HG03280 (cell line): ENCODE data around the gene NUCB2.
"Not testable (repeated sequence)": the region's sequence is repeated elsewhere in the genome, so short reads cannot be mapped to it uniquely, and the experiment has no call there.

Source experiments
- ATAC-seq: cut with Tn5 transposase; IDR thresholded peaks from one replicate; pipeline ENCODE4 v1.9.1; 2021; ENCODE audit warnings: mild to moderate bottlenecking, moderate library complexity; ENCODE audit not compliant: unreplicated experiment

Gene NUCB2

GRCh38 chr11:17276236-17277023, at the start of gene NUCB2:
Gene NUCB2 (plus strand): TSS chr11:17276739. CDS start chr11:17295324, 18,585 bp downstream.
- ATAC-seq: peak; percentile 98

GRCh38 chr11:17228186-17228925, 48.2 kb upstream of the NUCB2 start:
- not testable (repeated sequence) for ATAC-seq

DNA sequence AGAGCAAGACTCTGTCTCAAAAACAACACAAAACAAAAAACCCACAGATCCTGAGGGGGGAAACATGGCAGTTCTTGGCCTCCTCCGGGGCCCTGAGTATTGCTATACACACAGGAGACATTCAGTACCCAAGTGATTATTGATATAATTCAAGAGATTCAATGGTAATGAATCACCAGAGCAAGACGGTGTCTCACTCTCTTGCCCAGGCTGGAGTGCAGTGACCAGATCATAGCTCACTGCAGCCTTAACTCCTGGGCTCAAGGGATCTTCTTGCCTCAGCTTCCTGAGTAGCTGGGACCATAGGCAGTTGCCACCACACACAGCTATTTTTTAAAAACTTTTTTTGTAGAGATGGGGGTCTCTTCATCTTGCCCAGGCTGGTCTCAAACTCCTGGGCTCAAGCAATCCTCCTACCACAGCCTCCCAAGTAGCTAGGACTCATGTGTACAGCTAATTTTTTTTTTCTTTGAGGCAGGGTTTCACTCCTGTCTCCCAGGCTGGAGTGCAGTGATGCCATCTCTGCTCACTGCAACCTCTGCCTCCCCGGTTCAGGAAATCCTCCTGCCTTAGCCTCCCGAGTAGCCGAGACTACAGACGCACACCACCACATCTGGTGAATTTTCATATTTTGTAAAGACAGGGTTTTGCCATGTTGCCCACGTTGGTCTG, 46.9 kb upstream of the NUCB2 start:
- no peak for ATAC-seq

- peak; percentile 88 for ATAC-seq
Measured at GRCh38 chr11:17230867-17231851, 45.4 kb upstream of the NUCB2 start.

- ATAC-seq: no peak
Measured at GRCh38 chr11:17233101-17233500, 43.4 kb upstream of the NUCB2 start.

DNA sequence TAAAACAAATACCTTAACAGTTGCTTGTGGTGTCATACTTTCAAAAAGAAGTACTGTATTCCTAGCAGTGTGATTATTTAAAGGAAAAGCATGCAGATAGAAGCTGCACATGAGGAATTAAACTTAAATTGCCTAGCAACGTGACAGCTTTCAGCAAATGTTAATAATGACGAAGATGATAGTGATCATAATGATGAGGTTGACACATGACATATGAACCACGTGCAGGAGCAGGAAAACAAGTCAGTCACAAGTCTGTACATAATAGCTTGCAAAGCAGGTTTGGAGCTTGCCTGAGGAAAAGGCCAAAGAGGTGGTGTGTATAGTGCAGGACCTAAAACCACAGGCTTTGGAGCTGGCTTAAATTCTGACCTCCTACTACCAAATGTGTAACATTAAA, 38.2 kb upstream of the NUCB2 start:
- ATAC-seq: no peak

- ATAC-seq: not testable (repeated sequence)
Measured at GRCh38 chr11:17239927-17240326, 36.6 kb upstream of the NUCB2 start.

DNA sequence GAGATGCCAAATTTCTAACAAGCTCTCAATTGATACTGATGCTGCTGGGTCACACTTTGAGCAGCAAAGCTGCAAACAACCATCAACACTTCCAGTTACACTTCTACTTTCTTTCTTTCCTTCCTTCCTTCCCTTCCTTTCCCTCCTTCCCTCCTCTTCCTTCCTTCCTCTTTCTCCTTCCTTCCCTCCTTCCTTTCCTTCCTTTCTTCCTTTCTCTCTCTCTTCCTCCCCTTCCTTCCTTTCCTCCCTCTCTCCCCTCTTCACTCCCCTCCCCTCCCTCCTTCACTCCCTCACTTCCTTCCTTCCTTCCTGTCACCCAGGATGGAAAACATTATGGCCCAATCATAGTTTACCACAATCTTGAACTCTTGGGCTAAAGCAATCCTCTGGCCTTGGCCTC, 35.8 kb upstream of the NUCB2 start:
- ATAC-seq: no peak

DNA sequence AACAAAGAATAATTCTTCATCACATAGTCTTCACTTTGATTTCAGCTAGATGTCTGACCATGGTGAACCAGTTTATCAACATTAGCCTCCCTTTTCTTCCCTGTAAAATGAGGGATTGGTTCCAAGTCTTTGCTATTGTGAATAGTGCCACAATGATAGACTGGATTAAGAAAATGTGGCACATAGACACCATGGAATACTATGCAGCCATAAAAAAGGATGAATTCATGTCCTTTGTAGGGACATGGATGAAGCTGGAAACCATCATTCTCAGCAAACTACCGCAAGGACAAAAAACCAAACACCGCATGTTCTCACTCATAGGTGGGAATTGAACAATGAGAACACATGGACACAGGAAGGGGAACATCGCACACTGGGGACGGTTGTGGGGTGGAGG, 33.6 kb upstream of the NUCB2 start:
- not testable (repeated sequence) for ATAC-seq

- no peak for ATAC-seq
Measured at GRCh38 chr11:17244046-17244445, 32.5 kb upstream of the NUCB2 start.

- ATAC-seq: no peak
Measured at GRCh38 chr11:17250561-17251350, 25.8 kb upstream of the NUCB2 start.

DNA sequence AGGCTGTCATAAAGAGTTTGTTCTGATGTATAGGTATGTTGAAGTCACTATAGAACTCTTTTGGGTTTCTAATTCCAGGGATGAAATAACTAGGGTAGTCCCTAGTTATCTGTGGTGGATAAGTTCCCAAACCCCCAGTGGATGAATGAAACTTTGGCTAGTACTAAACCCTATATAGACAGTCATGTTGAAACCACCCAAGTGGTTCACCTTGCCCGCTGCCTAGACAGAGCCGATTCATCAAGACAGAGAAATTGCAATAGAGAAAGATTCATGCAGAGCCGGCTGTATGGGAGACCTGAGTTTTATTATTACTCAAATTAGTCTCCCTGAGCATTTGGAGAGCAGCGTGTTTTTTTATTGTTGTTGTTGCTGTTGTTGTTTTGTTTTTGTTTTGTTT, 23.8 kb upstream of the NUCB2 start:
- ATAC-seq: no peak

GRCh38 chr11:17256512-17256911, 20.0 kb upstream of the NUCB2 start:
- no peak for ATAC-seq

DNA sequence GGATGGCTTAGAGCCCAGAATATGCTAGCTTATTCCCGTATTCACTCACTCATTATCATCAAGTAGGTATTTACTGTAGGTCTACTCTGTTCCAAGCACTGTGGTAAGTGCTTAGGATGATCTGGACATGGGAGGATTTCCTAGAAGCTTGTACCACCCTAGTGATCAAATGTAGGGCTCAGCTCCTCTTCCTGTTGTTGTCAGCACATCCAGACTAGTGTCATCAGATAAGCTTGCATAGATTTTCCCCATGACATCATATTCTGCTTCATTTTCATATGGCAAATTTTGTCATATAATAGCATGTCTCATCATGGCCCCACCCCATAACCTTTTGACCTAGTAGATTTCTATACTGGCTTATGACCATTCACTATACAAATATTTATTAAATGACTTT, 19.3 kb upstream of the NUCB2 start:
- ATAC-seq: no peak

- no peak for ATAC-seq
Measured at GRCh38 chr11:17258670-17259069, 17.9 kb upstream of the NUCB2 start.

DNA sequence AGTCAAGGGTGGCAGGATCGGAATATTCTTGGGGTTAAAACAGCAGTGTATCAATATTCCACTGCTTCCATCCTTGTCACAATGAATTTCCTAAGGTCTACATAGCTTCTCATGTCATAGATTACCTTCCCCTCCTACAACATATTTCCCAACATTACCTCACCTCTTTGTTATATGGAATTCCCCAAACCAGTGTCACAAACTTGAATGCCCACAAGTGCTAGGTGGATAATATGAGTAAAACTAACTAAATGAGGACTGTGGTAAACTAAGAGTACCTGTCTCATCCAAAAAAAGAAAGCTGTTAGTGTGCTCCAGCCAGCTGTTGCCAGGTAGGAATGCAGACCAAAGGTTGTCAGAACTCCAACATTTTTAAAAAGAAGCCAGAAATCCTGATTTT, 17.0 kb upstream of the NUCB2 start:
- no peak for ATAC-seq

- no peak for ATAC-seq
Measured at GRCh38 chr11:17260020-17260419, 16.5 kb upstream of the NUCB2 start.

DNA sequence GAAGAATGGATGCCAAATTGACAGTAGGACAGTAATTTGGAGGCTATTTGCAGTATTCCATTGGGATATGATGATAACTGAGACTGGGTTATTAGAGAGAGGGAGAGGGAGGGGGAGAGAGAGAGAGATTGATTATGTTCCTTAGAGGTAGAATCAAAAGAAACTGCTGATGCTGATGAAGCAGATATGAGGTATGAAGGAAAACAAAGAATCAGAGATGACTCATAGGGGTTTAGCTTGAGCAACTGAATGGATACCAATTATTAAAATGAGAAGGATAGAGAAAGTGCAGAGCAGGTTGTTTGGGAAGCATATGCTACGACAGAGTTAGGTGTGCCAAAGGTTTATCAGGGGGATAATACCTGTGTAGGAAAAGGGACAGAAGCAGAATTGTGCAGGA, 12.8 kb upstream of the NUCB2 start:
- no peak for ATAC-seq

DNA sequence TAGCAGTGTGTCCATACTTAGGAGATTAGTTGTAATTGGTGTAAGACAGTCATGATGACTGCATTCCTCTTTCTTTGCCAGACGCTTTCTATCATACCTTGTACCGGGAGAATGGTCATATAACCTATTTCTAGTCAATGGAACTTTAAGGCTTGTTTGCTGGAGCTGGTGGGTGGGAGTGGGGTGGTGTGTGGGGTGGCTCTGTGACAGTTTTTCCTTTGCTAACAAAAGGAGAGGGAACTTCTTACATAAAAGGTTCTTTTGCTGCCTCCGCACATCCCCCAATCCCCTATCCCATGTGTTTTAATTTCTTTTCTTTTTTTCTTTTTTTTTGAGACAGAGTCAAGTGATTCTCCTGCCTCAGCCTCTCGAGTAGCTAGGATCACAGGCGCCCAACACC, 9.8 kb upstream of the NUCB2 start:
- no peak for ATAC-seq

GRCh38 chr11:17267576-17267975, 9.0 kb upstream of the NUCB2 start:
- ATAC-seq: no peak
